MV-4-11 (cell line): ENCODE measurements around the gene LGALS1.

Experiments used
- DNase-seq: peaks from one replicate; lab custom pipeline; 2025; lab: John Stamatoyannopoulos, UW

LGALS1 gene

DNA sequence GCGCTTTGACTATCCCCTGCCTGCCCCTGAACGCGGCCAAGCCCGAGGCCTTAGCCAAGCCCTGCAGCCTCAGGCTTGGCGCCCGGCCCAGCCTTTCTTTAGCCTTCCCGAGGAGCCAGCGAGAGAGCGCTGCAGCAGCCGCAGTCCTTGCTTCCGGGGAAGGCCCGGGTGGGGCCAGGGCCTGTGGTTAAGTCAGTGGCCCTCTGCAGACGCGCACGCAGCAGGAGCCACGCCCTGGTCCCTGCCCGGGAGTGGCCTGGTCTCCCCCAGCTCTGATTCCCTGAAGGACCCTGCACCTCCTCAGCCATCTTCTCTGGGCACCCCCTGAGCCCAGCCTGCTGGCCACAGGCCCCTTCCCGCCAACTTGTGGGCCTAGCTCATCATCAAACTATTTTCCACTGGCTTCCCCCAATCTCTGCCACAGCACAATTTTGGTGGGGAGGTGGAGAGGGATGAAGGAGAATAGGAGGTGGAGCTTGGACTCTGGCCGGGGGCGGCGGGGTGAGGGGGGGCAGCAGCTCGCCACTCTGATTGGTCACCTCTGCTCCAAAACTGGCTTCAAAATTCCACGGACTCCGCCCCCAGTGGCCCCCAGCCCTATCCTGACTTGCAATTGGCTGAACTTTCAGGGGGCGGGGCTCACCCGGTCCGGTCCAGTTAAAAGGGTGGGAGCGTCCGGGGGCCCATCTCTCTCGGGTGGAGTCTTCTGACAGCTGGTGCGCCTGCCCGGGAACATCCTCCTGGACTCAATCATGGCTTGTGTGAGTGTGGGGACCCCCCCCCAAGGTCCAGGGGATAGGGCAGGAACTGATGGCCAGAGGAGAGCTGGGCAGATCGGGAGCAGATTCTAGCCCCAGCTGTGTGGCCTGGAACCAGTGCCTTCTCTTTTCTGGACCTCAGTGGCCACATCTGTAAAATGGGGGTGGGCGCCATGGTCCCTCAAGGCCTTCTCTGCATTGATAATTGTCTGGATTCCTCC is at the start of gene LGALS1:
TSS of gene LGALS1 (plus strand) at position 686 of the 979 bp plus-strand sequence. CDS start at position 753, 67 bp downstream.
- peak; percentile 92 for DNase-seq

DNA sequence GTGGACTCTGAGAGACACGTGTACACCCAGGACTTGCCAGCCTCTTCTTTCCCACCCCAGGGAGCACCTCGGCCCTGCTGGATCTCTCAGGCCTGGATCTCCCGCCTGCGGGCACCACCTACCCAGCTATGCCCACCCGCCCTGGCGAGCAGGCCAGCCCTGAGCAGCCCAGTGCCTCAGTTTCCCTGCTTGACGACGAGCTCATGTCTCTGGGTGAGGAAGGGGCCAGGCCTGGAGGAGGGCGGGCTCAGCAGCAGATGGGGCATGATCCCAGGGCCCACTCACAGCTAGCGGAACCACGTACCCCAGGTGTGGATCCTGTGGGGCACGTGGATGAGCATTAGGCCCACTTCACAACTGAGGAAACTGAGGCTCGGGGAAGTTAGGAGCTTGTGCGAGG is 49.7 kb upstream of the LGALS1 start:
- DNase-seq: no peak

DNA sequence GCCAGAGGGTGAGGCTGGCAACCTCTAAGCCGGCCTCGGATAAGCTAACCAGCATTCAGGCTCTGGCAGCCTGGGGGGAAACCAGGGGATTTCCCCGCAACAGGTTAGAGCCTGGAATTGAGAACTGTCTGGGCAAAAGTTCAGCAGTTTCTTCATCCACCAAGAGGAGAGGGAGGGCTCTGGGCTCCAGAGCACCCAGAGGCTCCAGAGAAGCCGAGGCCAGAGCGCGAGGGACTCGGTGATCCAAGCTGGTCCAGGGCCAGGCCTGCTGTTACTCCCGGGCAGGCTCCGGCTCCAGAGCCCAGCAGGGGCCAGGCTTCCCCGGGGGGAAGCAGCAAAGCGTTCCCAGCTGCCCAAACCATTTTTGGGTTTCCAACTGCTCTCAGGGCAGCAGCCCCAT is 49.3 kb upstream of the LGALS1 start:
- no peak for DNase-seq

DNA sequence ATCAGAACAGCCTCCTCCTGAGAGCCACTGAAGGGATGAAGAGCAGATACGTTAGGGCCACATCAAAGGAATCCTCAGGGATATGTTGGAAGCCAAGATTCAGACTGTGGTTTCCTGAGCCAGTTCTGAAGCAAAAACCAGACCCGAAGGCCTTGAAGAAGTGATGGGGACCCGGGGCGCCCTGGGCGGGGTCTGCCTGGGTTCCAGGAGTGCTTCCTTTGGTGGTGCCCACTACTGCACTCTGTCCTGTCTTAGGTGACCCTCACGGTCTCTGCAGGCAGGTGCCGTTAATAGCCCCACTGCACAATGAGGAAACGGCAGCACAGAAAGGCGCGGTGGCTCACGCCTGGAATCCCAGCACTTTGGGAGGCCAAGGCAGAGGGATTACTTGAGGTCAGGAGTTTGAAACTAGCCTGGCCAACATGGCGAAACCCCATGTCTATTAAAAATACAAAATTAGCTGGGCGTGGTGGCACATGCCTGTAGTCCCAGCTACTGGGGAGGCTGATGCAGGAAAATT is 48.8 kb upstream of the LGALS1 start:
- DNase-seq: peak; percentile 27

DNA sequence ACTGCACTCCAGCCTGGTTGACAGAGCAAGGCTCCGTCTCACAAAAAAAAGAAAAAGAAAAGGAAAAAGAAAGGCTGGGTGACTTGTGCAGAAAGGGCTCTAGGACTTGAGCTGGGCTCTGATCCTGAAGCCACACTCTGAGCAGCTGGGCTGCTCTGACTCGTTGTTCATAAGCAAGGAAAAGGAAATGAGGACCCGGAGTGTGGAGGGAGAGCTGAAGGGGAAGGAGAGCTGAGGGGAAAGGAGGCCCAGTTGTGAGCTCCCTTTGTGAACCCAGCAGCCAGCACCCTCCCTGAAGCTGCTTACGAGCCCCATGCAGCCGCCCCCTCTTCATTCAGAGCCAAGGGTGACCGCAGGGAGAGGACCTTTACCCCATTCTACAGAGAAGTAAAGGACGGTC is 48.3 kb upstream of the LGALS1 start:
- DNase-seq: peak; percentile 29

DNA sequence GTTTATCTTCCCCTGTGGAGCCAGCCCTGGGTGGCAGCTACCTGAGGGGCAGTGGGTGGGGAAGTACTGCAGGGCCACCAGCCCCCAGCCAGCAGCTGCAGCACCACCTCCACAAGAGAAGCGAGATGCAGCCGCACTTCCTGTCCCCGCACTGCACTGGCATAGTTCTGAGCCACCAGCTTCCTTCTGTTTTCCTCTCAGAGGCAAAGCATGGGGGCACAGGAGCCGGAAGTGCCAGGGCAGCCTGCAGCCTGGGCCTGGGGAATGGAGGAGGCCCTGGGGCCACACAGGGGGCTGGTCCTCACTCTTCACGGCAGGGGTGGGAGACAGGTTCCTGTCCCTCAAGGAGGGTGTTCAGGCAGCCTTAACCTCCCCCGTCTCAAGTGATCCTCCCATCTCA is 47.9 kb upstream of the LGALS1 start:
- DNase-seq: peak; percentile 59

DNA sequence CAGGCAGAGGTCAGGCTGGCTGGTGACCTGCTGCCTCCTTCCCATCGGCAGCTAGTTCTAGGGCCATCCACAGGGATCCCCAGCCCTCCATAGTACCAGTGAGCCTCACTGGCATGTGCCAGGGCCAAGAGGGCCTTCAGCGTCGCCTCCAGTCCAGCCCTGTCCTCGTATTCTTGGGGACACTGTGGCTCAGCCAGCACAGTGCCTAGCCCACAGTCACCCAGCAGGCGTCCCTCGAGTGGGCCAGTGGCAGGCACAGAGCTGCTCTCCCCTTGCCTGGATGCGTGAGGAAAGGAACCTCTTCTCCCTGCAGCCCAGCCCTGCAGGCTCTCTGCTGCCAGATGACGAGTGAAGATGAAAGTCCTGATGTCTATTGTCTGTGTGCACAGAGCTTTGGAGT is 46.6 kb upstream of the LGALS1 start:
- no peak for DNase-seq

DNA sequence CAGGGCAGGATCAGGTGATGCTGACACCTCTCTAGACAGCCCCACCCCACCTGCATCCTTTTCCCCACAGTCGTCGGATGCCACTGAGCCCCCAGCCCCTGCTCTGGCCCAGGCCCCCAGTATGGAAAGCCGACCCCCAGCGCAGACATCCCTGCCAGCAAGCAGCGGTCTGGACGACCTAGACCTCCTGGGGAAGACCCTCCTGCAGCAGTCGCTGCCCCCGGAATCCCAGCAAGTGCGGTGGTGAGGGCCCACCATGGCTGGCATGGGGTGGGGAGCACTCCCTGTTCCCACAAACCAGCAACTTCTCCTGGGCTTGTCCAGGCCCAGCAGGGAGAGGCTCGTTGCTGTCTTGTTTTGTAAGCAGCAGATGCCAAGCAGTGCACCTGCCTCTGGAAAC is 45.5 kb upstream of the LGALS1 start:
- DNase-seq: no peak

DNA sequence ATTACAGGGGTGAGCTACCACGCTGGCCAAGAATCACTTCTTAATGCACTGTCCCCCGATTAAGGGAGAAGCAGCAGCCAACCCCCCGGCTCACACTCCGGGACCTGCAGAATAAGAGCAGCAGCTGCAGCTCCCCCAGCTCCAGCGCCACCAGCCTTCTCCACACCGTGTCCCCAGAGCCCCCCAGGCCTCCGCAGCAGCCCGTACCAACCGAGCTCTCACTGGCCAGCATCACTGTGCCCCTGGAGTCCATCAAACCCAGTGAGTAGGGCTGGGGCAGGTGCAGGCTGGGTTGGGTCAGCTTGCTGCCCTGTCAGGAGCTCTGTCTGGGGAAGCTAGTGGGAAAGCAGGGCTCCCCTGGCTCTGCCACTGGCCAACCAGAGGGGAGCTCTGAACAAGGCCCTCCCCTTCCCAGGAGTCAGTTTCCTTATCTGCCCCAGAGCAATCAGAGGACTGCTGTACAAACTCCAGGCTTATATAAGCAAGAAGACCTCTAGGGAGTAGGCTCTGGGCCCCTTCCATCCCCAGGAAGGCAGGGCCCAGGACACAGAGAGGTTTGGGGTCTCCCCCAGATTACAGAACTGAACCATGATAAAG is 44.5 kb upstream of the LGALS1 start:
- no peak for DNase-seq

DNA sequence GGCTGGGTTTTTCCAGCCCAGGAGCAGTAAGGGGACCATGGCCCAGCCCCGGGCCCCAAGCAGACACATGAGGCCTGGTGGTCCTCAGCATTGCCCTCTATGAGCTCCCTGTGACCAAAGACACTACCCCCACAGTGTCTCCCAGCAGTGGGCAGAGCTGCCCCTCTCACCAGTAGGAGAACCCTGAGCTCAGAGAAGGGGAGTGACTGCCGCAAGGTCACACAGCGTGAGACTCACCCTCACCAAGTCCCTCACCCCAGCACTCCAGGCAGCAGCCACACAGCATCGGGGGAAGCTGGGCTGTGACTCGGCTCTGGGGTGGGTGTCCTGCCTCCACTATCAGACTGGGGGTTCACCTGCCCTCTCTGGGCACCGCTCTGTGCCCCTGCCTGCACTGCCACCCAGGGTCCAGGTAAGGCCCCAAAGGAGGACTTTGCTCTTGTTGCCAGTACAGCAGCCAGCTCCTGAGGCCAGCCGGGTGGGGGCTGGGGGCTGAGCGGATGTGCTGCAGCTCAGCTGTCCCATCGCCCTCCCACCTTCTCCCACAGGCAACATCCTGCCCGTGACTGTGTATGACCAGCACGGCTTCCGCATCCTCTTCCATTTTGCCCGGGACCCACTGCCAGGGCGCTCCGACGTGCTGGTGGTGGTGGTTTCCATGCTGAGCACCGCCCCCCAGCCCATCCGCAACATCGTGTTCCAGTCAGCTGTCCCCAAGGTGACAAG is 43.8 kb upstream of the LGALS1 start:
- no peak for DNase-seq

DNA sequence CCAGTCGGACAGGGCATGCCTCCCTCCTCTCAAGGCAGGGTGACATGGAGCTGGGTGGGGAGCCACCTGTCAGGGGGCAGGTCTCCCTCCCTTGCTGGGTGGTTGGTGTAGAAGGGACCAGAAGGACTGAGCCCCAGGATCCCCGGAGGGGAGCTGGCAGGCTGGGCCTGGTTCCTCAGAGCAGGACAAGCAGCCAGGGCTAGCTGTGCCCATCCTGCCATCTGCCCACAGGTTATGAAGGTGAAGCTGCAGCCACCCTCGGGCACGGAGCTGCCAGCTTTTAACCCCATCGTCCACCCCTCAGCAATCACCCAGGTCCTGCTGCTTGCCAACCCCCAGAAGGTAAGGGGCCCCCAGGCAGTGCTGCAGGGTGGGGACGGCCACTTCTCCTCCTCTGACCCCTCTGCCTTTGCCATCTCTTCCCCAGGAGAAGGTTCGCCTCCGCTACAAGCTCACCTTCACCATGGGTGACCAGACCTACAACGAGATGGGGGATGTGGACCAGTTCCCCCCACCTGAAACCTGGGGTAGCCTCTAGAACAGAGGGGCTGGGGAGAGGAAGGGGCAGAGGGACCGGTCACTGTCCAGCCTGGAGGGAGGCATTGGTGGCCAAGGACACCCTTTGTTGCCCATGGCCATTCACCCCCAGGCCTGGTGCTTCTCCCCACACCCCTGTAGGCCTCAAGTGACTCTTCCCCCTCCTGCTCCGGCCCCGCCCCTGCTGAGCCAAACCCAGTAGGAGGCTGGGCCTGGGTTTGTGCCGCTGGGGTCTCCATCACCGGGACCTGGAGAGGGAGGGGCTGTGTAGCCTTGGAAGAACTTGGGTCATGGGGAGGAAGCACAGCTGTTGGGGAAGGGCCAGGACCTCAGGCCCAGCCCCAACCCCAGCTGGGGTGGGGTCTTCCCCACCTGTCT is 43.0 kb upstream of the LGALS1 start:
- no peak for DNase-seq

DNA sequence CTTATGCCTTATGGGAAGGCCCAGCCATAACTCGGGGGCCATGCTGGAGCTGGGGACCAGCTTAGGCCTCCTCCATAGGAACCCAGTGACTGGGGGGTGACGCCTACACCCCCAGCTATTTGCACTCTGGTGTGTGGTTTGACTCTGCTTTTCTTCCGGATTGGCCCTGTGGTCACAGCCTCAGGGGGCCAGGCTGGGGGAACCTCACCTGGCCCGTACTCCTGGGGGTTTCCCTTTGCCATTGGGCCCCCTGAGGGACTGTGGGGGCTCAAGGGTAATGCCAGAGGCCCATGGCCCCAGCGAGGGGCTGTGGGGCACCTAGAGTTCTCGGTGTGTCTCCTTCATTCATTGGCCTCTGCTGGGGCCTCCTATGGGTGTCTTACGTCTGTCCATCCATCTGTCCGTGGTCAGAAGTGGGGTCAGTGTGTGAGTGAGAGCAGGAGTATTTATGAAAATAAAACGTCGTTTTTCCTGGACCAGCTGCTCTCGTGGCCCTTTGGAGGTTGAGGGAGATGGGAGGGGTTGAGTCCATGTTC is 42.3 kb upstream of the LGALS1 start:
- DNase-seq: no peak

DNA sequence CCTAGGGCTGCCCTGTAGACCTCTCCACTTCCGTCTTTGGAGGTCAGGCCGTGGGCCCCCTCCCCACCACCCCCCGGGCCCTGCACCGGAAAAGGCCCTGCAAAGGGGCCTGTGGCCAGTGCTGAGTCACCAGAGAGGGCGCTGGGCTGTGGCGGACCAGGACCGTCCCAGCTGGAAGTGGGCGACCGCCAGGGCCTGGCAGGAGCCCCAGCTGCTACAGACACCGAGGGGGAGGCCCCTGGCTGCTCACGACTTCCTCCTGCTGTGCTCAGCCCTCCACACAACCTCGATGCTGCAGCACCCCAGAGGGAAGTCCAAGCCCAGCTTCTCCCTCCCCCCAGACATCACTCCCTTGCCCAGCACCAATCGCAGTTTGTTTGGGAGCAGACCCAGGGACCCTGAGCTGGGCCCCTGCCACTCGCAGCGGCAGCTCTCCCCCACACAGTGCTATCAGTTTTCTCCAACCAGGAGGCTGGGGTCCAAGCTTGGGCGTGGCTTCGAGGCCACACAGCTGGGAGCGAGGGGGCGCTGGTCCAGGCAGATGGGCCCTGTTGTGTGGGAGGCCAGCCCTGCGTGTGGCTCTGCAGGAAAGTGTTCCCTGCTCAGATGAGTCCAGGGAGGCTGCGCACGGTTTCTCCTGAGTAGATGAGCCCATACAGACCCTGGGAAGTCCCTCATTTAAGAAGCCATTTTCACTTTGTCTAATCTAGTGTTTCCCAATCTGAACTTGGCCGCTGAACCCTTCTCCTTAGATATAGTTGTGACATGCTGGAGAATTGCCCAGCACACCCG is 41.6 kb upstream of the LGALS1 start:
- peak; percentile 93 for DNase-seq

DNA sequence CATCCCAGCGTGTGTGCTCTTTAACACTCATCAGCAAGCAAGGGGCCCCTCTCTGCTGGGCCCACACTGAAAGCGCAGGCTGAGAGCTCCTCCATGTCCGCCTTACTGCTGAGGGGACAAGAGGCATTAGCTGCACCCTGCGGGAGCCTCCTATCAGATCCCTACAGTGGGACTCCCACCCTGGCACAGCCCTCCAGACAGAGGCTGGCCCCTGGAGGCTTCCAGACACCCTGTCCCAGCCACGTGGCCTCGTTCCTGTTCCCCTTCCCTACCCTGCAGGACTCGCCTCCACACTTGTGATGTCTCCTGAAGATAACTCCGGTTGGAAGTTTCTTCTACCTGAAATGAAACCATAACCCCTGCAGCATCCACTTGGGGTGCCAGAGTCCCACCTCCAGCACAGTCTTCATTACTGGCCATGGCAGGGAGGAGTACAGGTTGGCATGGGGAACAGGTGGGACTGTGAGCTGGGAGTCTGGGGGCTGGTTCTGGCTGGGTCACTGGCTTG is 41.0 kb upstream of the LGALS1 start:
- DNase-seq: no peak

DNA sequence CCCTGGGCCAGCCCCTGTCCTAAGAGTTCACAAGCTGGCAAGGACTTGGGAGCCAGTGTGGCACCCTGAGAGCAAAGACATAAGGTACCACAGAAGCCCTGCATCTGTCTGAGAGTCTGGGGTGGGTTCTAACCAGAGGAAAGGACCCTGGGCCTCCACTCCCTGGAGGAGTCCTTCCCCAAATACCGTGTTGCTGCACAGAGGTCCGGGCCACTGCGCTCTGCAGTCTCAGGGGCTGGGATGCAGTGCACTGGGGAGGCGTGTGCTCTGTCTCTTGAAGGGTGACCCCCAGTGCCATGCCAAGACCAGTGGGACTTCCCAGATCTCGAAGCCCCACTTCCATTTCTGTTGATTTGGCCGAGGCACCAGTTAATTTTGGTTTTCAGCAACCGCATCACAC is 40.3 kb upstream of the LGALS1 start:
- no peak for DNase-seq

DNA sequence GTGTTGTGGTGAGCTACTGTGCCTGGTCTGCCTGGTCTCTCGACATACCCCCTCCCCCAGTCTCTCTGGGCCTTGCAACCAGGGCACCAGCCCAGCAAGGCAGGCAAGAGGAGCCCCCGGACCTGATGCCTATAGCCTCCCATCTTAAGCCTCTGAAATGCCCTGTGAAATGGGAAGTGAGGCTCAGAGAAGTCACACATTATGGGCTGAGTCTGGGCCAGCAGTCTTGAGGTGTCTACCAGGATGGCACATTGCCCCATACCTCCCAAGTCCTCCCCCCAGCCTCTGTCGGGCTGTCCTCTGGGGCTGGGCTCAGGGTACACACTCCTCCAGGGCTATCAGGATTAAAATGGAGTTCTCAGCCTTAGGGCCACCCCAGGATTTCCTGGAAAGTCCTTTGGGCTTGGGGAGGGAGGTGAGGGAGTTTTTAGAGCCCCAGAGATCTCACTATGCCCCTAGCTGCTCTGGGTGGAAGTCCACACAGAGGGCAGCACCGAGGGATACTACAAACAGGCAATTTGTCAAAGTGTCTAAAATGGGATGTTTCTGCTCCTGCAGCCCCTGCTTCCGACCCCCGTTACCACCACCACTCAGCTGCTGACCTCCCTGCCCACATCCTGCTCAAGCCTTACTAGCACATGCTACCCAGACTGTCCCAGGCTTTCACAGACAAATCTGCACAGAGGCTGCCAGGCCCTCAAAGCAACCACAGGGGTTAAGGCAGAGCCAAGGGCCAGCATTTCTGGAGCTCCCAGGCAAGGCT is 39.1 kb upstream of the LGALS1 start:
- DNase-seq: peak; percentile 70

DNA sequence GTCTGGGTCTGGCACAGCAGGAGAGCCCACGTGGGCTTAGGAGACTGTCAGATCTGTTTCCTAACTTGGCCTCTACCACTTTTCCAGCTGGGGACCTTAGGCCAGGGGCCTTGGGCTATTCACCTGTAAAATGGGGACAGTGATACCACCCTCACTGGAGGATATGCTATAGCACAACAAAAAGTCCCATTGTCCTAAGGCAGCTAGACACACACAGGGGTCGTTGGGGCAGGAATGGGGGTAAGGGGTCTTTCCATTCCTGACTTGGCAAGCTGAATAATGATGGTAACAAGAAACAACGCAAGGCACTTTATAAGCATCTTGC is 38.5 kb upstream of the LGALS1 start:
- no peak for DNase-seq

DNA sequence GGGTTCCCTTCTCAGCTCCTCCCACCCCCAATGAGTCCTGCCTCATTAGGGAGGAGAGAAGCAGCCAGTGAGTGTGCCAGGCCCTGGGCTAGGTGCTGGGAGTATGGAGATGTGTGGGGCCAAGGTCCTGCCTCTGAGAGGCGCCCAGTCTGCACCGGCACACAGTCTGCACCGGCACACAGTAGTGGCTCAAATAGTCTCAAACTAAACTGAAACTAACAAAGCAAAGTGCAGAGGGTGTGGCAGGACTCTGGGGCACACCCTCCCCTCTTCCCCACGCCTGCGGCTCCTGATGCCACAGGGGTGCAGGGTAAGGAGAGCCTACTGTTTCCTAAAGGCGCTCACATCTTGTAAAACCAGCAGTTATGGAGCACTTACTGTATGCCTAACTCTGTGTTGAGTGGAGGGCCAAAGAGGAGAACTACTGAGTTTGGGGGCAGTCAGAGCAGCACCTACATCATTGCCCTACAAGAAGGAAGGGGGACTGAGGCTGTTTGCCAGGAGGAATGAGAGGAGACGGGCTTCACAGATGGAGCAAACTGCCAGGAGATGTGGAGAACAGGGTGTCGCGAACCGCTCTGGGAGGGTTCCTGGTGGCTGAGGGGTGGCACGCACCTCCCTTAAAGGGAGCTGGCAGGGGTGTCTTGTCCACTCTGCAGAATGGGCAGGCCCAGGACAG is 36.9 kb upstream of the LGALS1 start:
- no peak for DNase-seq
